ENCODE data around the gene LRCH3. TPM values are rescaled to one million over a fixed set of nuclear protein-coding genes. Genes with fewer than 3 reads are reported as not detected.
A peak's percentile ranks its signal among the peaks of the same experiment; 100 is the strongest.

LRCH3 gene
- total and polyA plus RNA-seq, 5 experiments from 2014 or later = 11.7 to 81.8 (median 20.4) TPM

DNA sequence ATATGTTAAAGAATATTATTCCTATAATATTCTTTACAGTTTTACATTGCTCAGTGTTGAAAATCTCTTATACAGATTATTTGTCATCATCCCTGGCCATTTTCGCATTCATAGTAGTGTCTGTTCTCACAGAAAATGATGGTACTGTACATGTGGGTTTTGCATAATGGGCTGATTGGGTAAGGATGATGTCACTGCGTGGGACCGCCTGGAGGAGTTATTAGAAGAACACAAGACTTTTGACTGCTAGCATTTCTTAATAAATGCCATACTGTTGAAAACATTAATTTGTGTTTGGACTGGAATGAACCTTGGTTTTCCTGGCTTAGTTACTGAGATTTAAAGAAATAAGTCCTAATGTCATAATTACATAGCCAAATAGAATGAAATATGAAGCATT is 20.3 kb downstream of the LRCH3 start:
- POLR2A ChIA-PET = interaction anchor here (1.1 kb wide), 1 partner anchor 18 kb away, joined by 3 read pairs; no protein-coding TSS in a partner anchor
- no peaks in the 10 kb centered on the region for H3K27me3 Mint-ChIP-seq
- no peak for ATAC-seq
- peaks cover 3 to 19% (median 7%) of the 10 kb centered on the region in 3 donors for H3K36me3 Mint-ChIP-seq
- H3K9me3 Mint-ChIP-seq = no peaks in the 10 kb centered on the region
- no peak for DNase-seq
- H3K27ac Mint-ChIP-seq = peak overlapping the region in 1 of 10 donors; percentile 34
- peaks cover 16 to 47% (median 41%) of the 10 kb centered on the region in 4 donors for H3K4me1 Mint-ChIP-seq
- H3K4me3 Mint-ChIP-seq = no peak overlapping the region

DNA sequence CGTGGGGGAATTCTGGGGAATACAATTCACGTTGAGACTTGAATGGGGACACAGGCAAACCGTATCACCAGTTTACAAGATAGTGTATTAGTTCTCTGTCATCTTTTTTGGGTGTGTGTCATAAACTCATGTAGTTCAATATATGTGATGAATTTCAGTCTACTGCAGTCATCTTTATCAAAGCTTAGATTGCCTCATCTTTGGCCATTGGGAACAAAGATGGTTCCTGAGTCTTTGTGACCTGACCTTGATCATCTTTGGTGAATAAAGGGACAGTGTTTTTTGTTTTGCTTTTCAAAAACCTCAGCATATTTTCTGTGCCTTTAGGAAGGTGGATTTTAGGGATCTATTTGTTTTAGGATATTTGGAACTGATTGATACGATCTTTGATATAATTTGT is 23.3 kb downstream of the LRCH3 start:
- H3K27ac Mint-ChIP-seq = no peak overlapping the region
- peaks cover 0 to 23% (median 3%) of the 10 kb centered on the region in 3 donors for H3K36me3 Mint-ChIP-seq

DNA sequence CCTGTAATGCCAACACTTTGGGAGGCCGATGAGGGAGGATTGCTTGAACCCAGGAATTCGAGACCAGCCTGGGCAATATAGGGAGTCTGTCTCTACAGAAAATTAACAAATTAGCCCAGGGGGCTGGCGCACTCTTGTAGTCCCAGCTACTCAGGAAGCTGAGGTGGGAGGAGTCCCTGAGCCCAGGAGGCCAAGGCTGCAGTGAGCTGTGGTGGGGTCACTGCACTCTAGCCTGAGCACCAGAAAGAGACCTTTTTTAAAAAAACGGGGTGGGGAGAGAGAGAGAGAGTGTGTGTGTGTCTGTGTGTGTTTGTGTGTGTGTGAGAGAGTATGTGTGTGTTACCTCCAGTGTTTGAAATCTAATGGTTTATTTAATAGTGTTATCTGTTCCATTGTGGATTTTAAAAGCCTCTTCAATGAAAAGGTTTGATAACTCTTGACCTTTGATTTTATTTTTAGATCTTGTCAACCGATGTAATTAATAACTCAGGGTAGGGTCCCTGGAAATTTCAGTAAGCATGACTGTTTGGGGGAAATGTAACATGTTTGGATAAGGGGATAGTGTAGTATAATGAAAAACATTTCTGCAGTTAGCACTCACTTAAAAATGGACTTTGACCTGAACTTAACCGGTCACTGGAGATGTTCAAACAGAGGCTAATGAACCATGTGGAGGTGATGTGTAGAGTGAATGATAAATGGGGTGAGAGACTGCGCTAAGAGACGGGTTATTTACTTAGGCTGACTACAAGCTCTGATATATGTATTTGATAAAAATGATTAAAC is 29.7 kb downstream of the LRCH3 start:
- ATAC-seq (no peak), DNase-seq (no peak)
- Mint-ChIP-seq H3K4me1 (peaks cover 0 to 7% (median 2%) of the 10 kb centered on the region in 4 donors), H3K4me3 (no peak overlapping the region), H3K36me3 (peaks cover 7 to 60% (median 16%) of the 10 kb centered on the region in 3 donors), H3K27me3 (no peaks in the 10 kb centered on the region), H3K9me3 (no peaks in the 10 kb centered on the region), H3K27ac (peak overlapping the region in 8 of 10 donors; percentile 8 to 90 (median 76))
- POLR2A ChIA-PET = interaction anchor here (0.5 kb wide), 1 partner anchor 45 kb away, joined by 4 read pairs; no protein-coding TSS in a partner anchor

More for the DNA sequence above, 23.3 kb downstream of the LRCH3 start:
- no peaks in the 10 kb centered on the region for H3K27me3 Mint-ChIP-seq
- no peak for ATAC-seq
- no peaks in the 10 kb centered on the region for H3K9me3 Mint-ChIP-seq
- no peak for DNase-seq
- peaks cover 12 to 26% (median 20%) of the 10 kb centered on the region in 4 donors for H3K4me1 Mint-ChIP-seq
- no peak overlapping the region for H3K4me3 Mint-ChIP-seq
- POLR2A ChIA-PET = no interaction called here

- POLR2A ChIA-PET = no interaction called here
- no peaks in the 10 kb centered on the region for H3K27me3 Mint-ChIP-seq
- ATAC-seq = no peak
- H3K4me3 Mint-ChIP-seq = no peak overlapping the region
- H3K4me1 Mint-ChIP-seq = no peaks in the 10 kb centered on the region
- H3K36me3 Mint-ChIP-seq = peaks cover 9 to 79% (median 38%) of the 10 kb centered on the region in 3 donors
- H3K9me3 Mint-ChIP-seq = no peaks in the 10 kb centered on the region
- peak overlapping the region in 1 of 10 donors; percentile 26 for H3K27ac Mint-ChIP-seq
- no peak for DNase-seq
Observed at GRCh38 chr3:197829397-197830045, 38.5 kb downstream of the LRCH3 start.

GRCh38 chr3:197830308-197830966 is 39.4 kb downstream of the LRCH3 start:
- Mint-ChIP-seq H3K36me3 (peaks cover 9 to 81% (median 37%) of the 10 kb centered on the region in 3 donors), H3K27ac (no peak overlapping the region), H3K4me1 (no peaks in the 10 kb centered on the region), H3K4me3 (no peak overlapping the region), H3K9me3 (no peaks in the 10 kb centered on the region), H3K27me3 (no peaks in the 10 kb centered on the region)
- DNase-seq = no peak
- POLR2A ChIA-PET = no interaction called here
- no peak for ATAC-seq

DNA sequence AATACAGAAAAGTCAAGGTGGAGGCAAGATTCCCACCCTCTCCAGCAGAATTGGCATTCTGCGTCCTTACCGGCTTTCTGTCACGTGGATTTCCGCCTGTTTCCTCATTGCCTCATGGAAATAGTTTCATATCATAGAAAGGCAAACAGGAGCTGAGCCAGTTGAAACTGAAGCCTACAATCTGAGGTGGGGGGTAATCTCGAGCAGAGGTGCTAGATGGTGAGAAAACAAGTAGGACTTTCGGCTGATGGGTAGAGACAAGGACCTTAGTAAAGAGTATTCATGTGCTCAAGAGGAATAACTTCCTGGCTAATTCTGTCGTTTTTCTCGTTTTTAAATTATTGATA is 39.9 kb downstream of the LRCH3 start:
- DNase-seq = no peak
- H3K9me3 Mint-ChIP-seq = no peaks in the 10 kb centered on the region
- ATAC-seq = no peak
- H3K4me3 Mint-ChIP-seq = no peak overlapping the region
- H3K27me3 Mint-ChIP-seq = no peaks in the 10 kb centered on the region
- no peak overlapping the region for H3K27ac Mint-ChIP-seq
- POLR2A ChIA-PET = no interaction called here
- H3K36me3 Mint-ChIP-seq = peaks cover 9 to 82% (median 38%) of the 10 kb centered on the region in 3 donors
- no peaks in the 10 kb centered on the region for H3K4me1 Mint-ChIP-seq

DNA sequence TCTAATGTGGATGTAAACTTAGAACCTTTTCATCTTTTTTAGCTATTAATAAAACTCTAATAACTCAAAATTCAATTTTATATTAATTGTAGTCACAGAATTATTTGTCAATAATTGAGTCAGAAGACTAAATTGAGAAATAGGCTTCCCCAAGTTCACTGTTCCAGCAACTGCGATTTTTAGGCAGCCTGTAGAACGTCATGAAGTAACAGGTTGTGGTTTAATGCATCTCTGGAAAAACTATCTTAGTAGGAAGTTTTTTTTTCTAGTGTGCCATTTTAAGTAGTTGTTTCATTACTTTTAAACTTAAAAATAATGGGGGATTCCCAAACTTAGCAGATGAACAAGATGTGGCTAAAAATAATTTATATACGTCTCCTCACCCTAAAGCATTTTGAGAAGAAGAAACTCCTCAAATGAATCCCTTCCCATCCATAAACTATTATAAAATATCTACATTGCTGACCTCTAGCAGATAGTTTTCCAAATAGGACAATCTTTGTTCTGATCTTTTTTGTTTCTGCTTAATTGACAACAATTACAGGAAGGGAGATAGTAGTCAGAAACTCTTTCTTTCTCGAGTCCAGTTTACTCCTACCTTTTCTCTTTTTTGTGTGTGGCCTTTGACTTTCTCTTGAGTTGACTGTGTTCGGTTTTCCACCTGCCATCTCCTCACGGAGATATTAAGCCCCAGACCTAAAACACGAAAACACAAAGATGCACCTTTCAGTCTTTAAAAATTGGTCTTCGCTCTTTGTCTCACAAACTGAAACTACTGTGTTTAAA is 43.1 kb downstream of the LRCH3 start:
- Mint-ChIP-seq H3K4me1 (no peaks in the 10 kb centered on the region), H3K36me3 (peaks cover 9 to 75% (median 29%) of the 10 kb centered on the region in 3 donors), H3K27ac (no peak overlapping the region), H3K9me3 (no peaks in the 10 kb centered on the region), H3K4me3 (no peak overlapping the region), H3K27me3 (no peaks in the 10 kb centered on the region)
- ATAC-seq (no peak), DNase-seq (no peak)
- POLR2A ChIA-PET = no interaction called here

- Mint-ChIP-seq H3K4me3 (no peak overlapping the region), H3K9me3 (no peaks in the 10 kb centered on the region), H3K27me3 (no peaks in the 10 kb centered on the region), H3K27ac (peak overlapping the region in 1 of 10 donors; percentile 68), H3K36me3 (peaks cover 9 to 77% (median 29%) of the 10 kb centered on the region in 3 donors), H3K4me1 (no peaks in the 10 kb centered on the region)
- ATAC-seq (no peak), DNase-seq (no peak)
- POLR2A ChIA-PET = no interaction called here
Observed at GRCh38 chr3:197835509-197835908, 44.5 kb downstream of the LRCH3 start.

DNA sequence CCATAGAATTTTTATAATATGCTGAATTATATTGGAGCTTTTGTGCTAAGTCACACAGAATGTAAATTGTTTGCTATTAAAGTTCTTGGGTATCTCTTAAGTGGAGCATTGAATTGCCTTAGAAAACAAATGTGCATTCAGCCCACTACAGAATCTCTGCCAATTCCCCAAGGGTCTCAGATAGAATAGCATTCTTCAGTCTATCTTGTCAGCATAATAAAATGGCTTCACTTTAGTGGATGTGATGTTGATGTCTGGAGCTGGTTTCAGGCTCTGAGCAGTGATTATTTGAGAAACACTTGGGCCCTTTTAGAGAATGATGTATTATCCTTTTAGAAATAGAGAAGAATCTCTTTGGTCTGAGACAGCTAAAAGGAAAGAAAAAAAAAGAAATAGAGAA is 45.2 kb downstream of the LRCH3 start:
- Mint-ChIP-seq H3K4me3 (no peak overlapping the region), H3K4me1 (no peaks in the 10 kb centered on the region), H3K36me3 (peaks cover 9 to 79% (median 24%) of the 10 kb centered on the region in 3 donors), H3K27me3 (no peaks in the 10 kb centered on the region), H3K9me3 (no peaks in the 10 kb centered on the region), H3K27ac (no peak overlapping the region)
- ATAC-seq (no peak), DNase-seq (no peak)
- POLR2A ChIA-PET = no interaction called here

- no peak for DNase-seq
Observed at GRCh38 chr3:197837282-197837681, 46.2 kb downstream of the LRCH3 start.

DNA sequence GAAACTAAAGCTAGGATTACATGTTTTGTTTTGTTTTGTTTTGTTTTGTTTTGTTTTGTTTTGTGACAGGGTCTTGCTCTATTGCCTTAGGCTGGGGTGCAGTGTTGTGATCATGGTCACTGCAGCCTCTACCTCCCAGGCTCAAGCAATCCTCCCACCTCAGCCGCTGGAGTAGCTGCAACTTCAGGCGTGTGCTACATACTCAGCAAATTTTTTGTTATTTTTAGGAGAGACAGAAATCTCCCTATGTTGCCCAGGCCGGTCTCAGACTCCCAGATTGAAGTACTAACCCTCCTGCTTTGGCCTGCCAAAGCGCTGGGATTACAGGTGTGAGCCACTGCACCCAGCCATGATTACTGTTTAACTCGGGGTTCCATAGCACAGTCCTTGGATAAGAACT is 50.7 kb downstream of the LRCH3 start:
- ATAC-seq (no peak), DNase-seq (no peak)
- H3K9me3 Mint-ChIP-seq = no peaks in the 10 kb centered on the region
- H3K4me3 Mint-ChIP-seq = no peak overlapping the region
- POLR2A ChIA-PET = no interaction called here
- H3K27me3 Mint-ChIP-seq = no peaks in the 10 kb centered on the region
- peaks cover 0 to 2% (median 0%) of the 10 kb centered on the region in 4 donors for H3K4me1 Mint-ChIP-seq
- peaks cover 7 to 75% (median 25%) of the 10 kb centered on the region in 3 donors for H3K36me3 Mint-ChIP-seq
- peak overlapping the region in 1 of 10 donors; percentile 18 for H3K27ac Mint-ChIP-seq

More at GRCh38 chr3:197837282-197837681, 46.2 kb downstream of the LRCH3 start:
- Mint-ChIP-seq H3K27me3 (no peaks in the 10 kb centered on the region), H3K27ac (peak overlapping the region in 1 of 10 donors; percentile 17), H3K4me1 (no peaks in the 10 kb centered on the region), H3K4me3 (no peak overlapping the region), H3K36me3 (peaks cover 8 to 81% (median 21%) of the 10 kb centered on the region in 3 donors), H3K9me3 (no peaks in the 10 kb centered on the region)
- POLR2A ChIA-PET = no interaction called here
- no peak for ATAC-seq

DNA sequence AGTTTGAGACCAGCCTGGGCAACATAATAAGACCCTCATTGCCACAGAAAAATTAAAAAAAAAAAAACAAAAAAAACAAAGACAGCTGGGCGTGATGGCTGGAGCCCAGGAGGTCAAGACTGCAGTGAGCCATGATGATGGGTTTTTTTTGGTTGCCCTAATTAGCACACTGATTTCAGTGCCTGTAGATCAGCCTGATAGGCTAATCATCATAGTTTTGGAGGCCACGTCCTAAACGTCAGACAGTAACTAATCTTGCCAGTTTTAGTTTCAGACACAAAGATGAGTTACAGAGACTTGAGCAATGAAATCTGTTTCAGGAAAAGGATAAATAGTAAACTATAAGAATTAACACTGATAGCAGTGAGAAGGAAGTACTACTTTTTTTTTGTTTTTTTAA is 55.4 kb downstream of the LRCH3 start:
- DNase-seq (no peak), ATAC-seq (no peak)
- Mint-ChIP-seq H3K4me3 (no peak overlapping the region), H3K9me3 (no peaks in the 10 kb centered on the region), H3K27me3 (no peaks in the 10 kb centered on the region), H3K4me1 (peaks cover 6 to 24% (median 21%) of the 10 kb centered on the region in 4 donors), H3K27ac (peak overlapping the region in 6 of 10 donors; percentile 37 to 91 (median 67)), H3K36me3 (peaks cover 7 to 62% (median 35%) of the 10 kb centered on the region in 3 donors)
- POLR2A ChIA-PET = interaction anchor here (1.0 kb wide), 1 partner anchor 17 kb away, joined by 4 read pairs; no protein-coding TSS in a partner anchor
